Smooth muscle cell of the brain vasculature (primary cell): ENCODE measurements around the gene ZNF783.
"Not testable (repeated sequence)": the region's sequence is repeated elsewhere in the genome, so short reads cannot be mapped to it uniquely, and the experiment has no call there.

Source experiments
- DNase-seq: peaks from one replicate; pipeline ENCODE4 v3.0.0-alpha.2; 2012; ENCODE audit warnings: low read depth, low spot score

Gene ZNF783

GRCh38 chr7:149261829-149262617 is at the start of gene ZNF783:
TSS of gene ZNF783 (plus strand) at chr7:149262196. CDS start at chr7:149262334, 138 bp downstream.
- peak; percentile 78 for DNase-seq

- no peak for DNase-seq
Measured at GRCh38 chr7:149214020-149214720, 47.8 kb upstream of the ZNF783 start.

- DNase-seq: no peak
Measured at GRCh38 chr7:149216402-149216801, 45.6 kb upstream of the ZNF783 start.

GRCh38 chr7:149217570-149217969 is 44.4 kb upstream of the ZNF783 start:
- DNase-seq: no peak

- DNase-seq: no peak
Measured at GRCh38 chr7:149218469-149219420, 43.3 kb upstream of the ZNF783 start.

GRCh38 chr7:149220534-149220933 is 41.5 kb upstream of the ZNF783 start:
- DNase-seq: no peak

- no peak for DNase-seq
Measured at GRCh38 chr7:149223176-149223575, 38.8 kb upstream of the ZNF783 start.

GRCh38 chr7:149223761-149224160 is 38.2 kb upstream of the ZNF783 start:
- DNase-seq: no peak

GRCh38 chr7:149224352-149224751 is 37.6 kb upstream of the ZNF783 start:
- DNase-seq: no peak

GRCh38 chr7:149225106-149225505 is 36.9 kb upstream of the ZNF783 start:
- DNase-seq: no peak

- no peak for DNase-seq
Measured at GRCh38 chr7:149225656-149226055, 36.3 kb upstream of the ZNF783 start.

GRCh38 chr7:149226366-149226765 is 35.6 kb upstream of the ZNF783 start:
- not testable (repeated sequence) for DNase-seq

GRCh38 chr7:149226840-149227494 is 35.0 kb upstream of the ZNF783 start:
- DNase-seq: no peak

GRCh38 chr7:149228831-149229471 is 33.0 kb upstream of the ZNF783 start:
- no peak for DNase-seq

- DNase-seq: no peak
Measured at GRCh38 chr7:149229526-149229925, 32.5 kb upstream of the ZNF783 start.

- no peak for DNase-seq
Measured at GRCh38 chr7:149232362-149232761, 29.6 kb upstream of the ZNF783 start.

GRCh38 chr7:149233655-149234204 is 28.3 kb upstream of the ZNF783 start:
- not testable (repeated sequence) for DNase-seq

- no peak for DNase-seq
Measured at GRCh38 chr7:149237502-149237901, 24.5 kb upstream of the ZNF783 start.

GRCh38 chr7:149238051-149238450 is 23.9 kb upstream of the ZNF783 start:
- DNase-seq: no peak

GRCh38 chr7:149239345-149240143 is 22.5 kb upstream of the ZNF783 start, which contains the start of gene ZNF212:
TSS of gene ZNF212 (plus strand) at chr7:149239651. CDS start at chr7:149239779, 128 bp downstream.
- peak; percentile 67 for DNase-seq
